Pericardium fibroblast (primary cell): ENCODE data around the gene DNAI1. TPM values are rescaled to one million over a fixed set of nuclear protein-coding genes. Genes with fewer than 3 reads are reported as not detected.

ENCODE experiments used
- total RNA-seq: library from RNA; depleted of rRNA; stranded (reverse); fragments of >200 nt; gene quantifications from 2 replicates; pipeline ENCODE4 v1.2.3, GENCODE V29; 2015

DNAI1 gene
- total RNA-seq: not detected in 2 replicates

DNA sequence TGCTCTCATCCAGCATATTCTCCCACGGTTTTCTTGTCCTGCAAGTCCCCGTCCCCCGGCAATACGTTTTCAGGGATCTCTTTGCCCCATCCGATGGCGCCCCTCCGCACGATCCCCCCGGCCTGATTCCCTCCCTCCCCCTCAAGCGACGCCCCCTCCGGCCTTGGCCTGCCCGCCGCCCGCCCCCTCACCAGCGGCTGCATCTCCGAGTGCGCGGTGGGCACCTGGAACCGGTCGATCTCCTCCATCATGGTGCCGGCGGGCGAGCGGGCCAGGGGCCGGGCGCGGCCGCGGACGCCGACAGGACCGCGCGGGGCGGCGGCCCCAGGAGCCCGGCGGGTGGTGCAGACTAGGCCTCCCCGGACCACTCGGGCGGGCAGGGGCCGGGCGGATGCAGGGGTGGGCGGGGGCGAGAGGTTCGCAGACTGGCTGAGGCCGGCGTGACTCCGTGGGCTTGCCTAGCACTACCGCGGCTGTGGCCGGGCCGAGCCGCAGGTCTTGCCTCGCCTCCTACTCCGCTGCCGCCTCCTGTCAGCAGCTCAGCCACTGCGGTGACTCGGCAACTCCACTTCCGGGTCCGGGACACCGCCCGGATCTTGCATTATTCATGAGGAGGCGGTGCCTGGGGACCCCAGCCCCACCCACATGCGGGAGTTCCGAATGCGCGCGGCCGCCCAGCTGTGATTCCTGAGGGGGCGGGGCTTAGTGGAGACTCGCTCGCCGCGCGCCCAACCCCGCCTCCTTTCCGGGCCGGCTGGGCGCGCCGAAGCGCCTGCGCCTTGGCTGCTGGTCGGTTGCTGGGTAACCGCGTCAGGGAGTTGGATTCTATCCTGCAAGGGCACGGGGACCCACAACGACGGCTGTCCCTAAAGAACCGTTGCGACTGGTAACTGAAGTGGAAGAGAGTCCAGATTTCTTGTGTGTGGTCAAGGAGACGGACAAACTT is at the start of gene DNAI1, which contains the start of gene FAM219A:
Gene DNAI1, plus strand, starts transcription at position 793 of the 946 bp plus-strand sequence. CDS start 201 bp downstream, outside the sequence.
Gene FAM219A, minus strand, starts transcription at position 558 of the 946 bp plus-strand sequence. Its CDS starts 307 bp downstream, at position 251.

DNA sequence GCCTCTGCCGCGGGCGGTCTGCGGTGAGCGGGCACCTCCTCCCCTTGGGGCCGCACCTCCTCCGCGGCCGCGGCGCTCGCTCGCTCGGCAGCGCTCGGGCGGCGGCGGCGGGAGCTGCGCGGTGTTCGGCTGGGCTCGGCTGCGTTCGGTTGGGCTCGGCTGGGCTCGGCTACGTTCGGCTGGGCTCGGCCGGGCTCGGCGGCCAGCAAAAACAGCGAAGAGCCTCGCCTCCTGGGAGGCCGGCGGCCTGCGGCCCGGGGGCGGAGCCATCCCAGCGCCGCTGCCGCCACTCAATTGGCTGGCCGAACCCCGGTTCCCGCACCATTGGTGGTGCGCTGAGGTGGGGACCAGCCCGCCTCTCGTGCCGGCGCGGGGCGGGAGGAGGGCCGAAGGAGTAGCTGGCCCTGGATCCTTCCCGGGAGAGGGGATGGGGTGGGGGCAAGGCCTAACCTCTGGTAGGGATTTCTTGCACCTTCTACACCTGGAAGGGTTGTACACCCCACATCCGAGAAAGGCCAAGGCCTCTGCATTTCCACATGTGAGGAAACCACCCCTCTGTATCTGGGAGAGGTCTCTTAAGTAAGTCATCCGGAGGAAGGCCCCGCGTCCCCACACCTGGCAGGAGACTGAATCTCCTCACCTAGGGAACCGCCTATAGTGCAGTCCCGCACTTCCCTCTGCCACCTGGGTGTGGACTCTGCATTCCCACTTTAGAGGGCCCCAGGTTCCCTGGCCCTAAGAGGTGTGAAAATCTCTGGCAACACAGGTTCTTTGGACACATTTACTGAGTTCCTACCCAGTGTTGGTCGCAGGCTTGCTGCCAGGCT is 64.6 kb downstream of the DNAI1 start, which contains the start of gene ENHO:
Gene ENHO, minus strand, starts transcription at position 20 of the 827 bp plus-strand sequence. CDS start 1,295 bp downstream, outside the sequence.

Other genes with a start within 250 kb of the DNAI1 start
- 0.09 and 0.70 TPM in 2 replicates for gene KIF24, start 129.5 kb upstream of the DNAI1 start, total RNA-seq
- 20.9 and 27.3 TPM in 2 replicates for gene NUDT2, start 129.2 kb upstream of the DNAI1 start, total RNA-seq
- gene MYORG, start 81.9 kb upstream of the DNAI1 start, total RNA-seq: 0.94 and 2.9 TPM in 2 replicates
- gene FAM219A, start 235 bp upstream of the DNAI1 start, total RNA-seq: 8.5 and 10.6 TPM in 2 replicates
- not detected in 2 replicates for gene ENHO, start 64.2 kb downstream of the DNAI1 start, total RNA-seq
- 0.51 and 9.9 TPM in 2 replicates for gene CNTFR, start 130.9 kb downstream of the DNAI1 start, total RNA-seq
- 28.8 and 32.9 TPM in 2 replicates for gene RPP25L, start 153.3 kb downstream of the DNAI1 start, total RNA-seq
- 129 and 185 TPM in 2 replicates for gene DCTN3, start 161.7 kb downstream of the DNAI1 start, total RNA-seq
- gene ARID3C, start 170.3 kb downstream of the DNAI1 start, total RNA-seq: 0.35 and 1.2 TPM in 2 replicates
- 147 and 176 TPM in 2 replicates for gene SIGMAR1, start 179.0 kb downstream of the DNAI1 start, total RNA-seq
- 23.7 and 43.3 TPM in 2 replicates for gene GALT, start 187.9 kb downstream of the DNAI1 start, total RNA-seq
- 40.8 and 72.8 TPM in 2 replicates for gene IL11RA, start 193.4 kb downstream of the DNAI1 start, total RNA-seq
- 0.12 TPM in 1 of 2 replicates, not detected in the other for gene CCL27, start 203.9 kb downstream of the DNAI1 start, total RNA-seq
- not detected in 2 replicates for gene CCL19, start 232.5 kb downstream of the DNAI1 start, total RNA-seq